Measurements from ENCODE around the gene TBL1X. TPM values are rescaled to one million over a fixed set of nuclear protein-coding genes. Genes with fewer than 3 reads are reported as not detected.

TBL1X gene
- total RNA-seq, 1 experiment from 2014 or later, result 14.6 TPM

- no peaks in the 10 kb centered on the region for H3K9me3 ChIP-seq (ENCODE audit: control insufficient read depth, insufficient read depth, low read depth, low read length)
- no peak overlapping the region for H3K27ac ChIP-seq (ENCODE audit: low read length)
- CTCF ChIA-PET, result no interaction called here
- no peak for TF ChIP-seq REST (IDR thresholded peaks at IDR 0.05; ENCODE audit: insufficient read depth in 1 of 2, low read depth in 2 of 2, low read length in 1 of 2)
- no peak for TF ChIP-seq TCF7L2 (IDR thresholded peaks at IDR 0.05; ENCODE audit: low read depth, low read length)
- no peak for TF ChIP-seq SIN3A (IDR thresholded peaks at IDR 0.05; ENCODE audit: borderline replicate concordance, insufficient read depth, low read depth, low read length)
- TF ChIP-seq POLR2AphosphoS5 (IDR thresholded peaks at IDR 0.05; ENCODE audit: low read depth, low read length), result no peak
- TF ChIP-seq, protein P1, sequence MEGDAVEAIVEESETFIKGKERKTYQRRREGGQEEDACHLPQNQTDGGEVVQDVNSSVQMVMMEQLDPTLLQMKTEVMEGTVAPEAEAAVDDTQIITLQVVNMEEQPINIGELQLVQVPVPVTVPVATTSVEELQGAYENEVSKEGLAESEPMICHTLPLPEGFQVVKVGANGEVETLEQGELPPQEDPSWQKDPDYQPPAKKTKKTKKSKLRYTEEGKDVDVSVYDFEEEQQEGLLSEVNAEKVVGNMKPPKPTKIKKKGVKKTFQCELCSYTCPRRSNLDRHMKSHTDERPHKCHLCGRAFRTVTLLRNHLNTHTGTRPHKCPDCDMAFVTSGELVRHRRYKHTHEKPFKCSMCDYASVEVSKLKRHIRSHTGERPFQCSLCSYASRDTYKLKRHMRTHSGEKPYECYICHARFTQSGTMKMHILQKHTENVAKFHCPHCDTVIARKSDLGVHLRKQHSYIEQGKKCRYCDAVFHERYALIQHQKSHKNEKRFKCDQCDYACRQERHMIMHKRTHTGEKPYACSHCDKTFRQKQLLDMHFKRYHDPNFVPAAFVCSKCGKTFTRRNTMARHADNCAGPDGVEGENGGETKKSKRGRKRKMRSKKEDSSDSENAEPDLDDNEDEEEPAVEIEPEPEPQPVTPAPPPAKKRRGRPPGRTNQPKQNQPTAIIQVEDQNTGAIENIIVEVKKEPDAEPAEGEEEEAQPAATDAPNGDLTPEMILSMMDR (IDR thresholded peaks at IDR 0.05), result no peak
- H3K36me3 ChIP-seq (ENCODE audit: control insufficient read depth, insufficient read depth, low read length), result no peaks in the 10 kb centered on the region
- in situ Hi-C loops (cut with HindIII; ENCODE audit: low pct_unique_long_range_greater_than_20kb, low sequenced_read_pairs) (no loop called here), intact Hi-C loops (cut with micrococcal nuclease; ENCODE audit: unreplicated experiment) (no loop called here)
- no peaks in the 10 kb centered on the region for H3K27me3 ChIP-seq (ENCODE audit: control insufficient read depth, insufficient read depth, low read length)
- no peak for DNase-seq (ENCODE audit: low read depth, low spot score)
- no TSS peak for BruUV-seq (replicated peaks)
- H3K4me1 ChIP-seq (ENCODE audit: control insufficient read depth, insufficient read depth, low read length), result no peaks in the 10 kb centered on the region
- POLR2A ChIA-PET, result no interaction called here
- no peak for ATAC-seq
- no peak overlapping the region for H3K4me3 ChIP-seq (ENCODE audit: low read depth in 2 of 2, low read length in 2 of 2)
Observed at GRCh38 chrX:9663216-9663615, 198.4 kb downstream of the TBL1X start.

- in situ Hi-C loops (cut with HindIII; ENCODE audit: low pct_unique_long_range_greater_than_20kb, low sequenced_read_pairs) (no loop called here), intact Hi-C loops (cut with micrococcal nuclease; ENCODE audit: unreplicated experiment) (no loop called here)
- no peak for TF ChIP-seq POLR2AphosphoS5 (IDR thresholded peaks at IDR 0.05; ENCODE audit: low read depth, low read length)
- no peak for TF ChIP-seq SIN3A (IDR thresholded peaks at IDR 0.05; ENCODE audit: borderline replicate concordance, insufficient read depth, low read depth, low read length)
- TF ChIP-seq REST (IDR thresholded peaks at IDR 0.05; ENCODE audit: insufficient read depth in 1 of 2, low read depth in 2 of 2, low read length in 1 of 2), result no peak
- H3K9me3 ChIP-seq (ENCODE audit: control insufficient read depth, insufficient read depth, low read depth, low read length), result no peaks in the 10 kb centered on the region
- ChIA-PET CTCF (no interaction called here), POLR2A (no interaction called here)
- no TSS peak for BruUV-seq (replicated peaks)
- H3K36me3 ChIP-seq (ENCODE audit: control insufficient read depth, insufficient read depth, low read length), result no peaks in the 10 kb centered on the region
- no peak overlapping the region for H3K27ac ChIP-seq (ENCODE audit: low read length)
- ATAC-seq (no peak), DNase-seq (ENCODE audit: low read depth, low spot score) (no peak)
- H3K4me3 ChIP-seq (ENCODE audit: low read depth in 2 of 2, low read length in 2 of 2), result no peak overlapping the region
- no peaks in the 10 kb centered on the region for H3K4me1 ChIP-seq (ENCODE audit: control insufficient read depth, insufficient read depth, low read length)
- H3K27me3 ChIP-seq (ENCODE audit: control insufficient read depth, insufficient read depth, low read length), result no peaks in the 10 kb centered on the region
Observed at GRCh38 chrX:9664224-9664623, 199.4 kb downstream of the TBL1X start.
